Measurements from ENCODE around the gene NAA38. TPM values are rescaled to one million over a fixed set of nuclear protein-coding genes. Genes with fewer than 3 reads are reported as not detected.

NAA38 gene
- total and polyA plus RNA-seq, 2 experiments from 2014 or later, result 17.1 to 74.8 TPM

- peak overlapping the region; percentile 95 for H3K4me3 ChIP-seq
- H3K27ac ChIP-seq (ENCODE audit: low read depth), result no peak overlapping the region
- peaks cover 6% of the 10 kb centered on the region; the same call in 1 of the 2 replicates for H3K36me3 ChIP-seq (ENCODE audit: insufficient read depth)
- Mint-ChIP-seq H3K36me3 (ENCODE audit: low read depth) (peaks cover 2% of the 10 kb centered on the region; the same call in 1 of the 3 replicates), H3K27me3 (ENCODE audit: insufficient read depth, low read depth, poor library complexity) (peaks cover 70% of the 10 kb centered on the region), H3K9me3 (no peaks in the 10 kb centered on the region; the same call in 1 of the 3 replicates), H3K4me3 (peak overlapping the region; percentile 91), H3K27ac (peak overlapping the region; percentile 80; the same call in 1 of the 2 replicates), H3K4me1 (peaks cover 42% of the 10 kb centered on the region)
- H3K9me2 ChIP-seq (ENCODE audit: insufficient read depth), result no peaks in the 10 kb centered on the region
- ATAC-seq (peak; percentile 26), DNase-seq (ENCODE audit: low spot score) (peak; percentile 99)
- H3K27me3 ChIP-seq (ENCODE audit: insufficient read depth), result peaks cover 75% of the 10 kb centered on the region
- H3K79me2 ChIP-seq (replicated peaks; ENCODE audit: insufficient read depth), result no peaks in the 10 kb centered on the region
- H3K4me1 ChIP-seq (ENCODE audit: insufficient read depth), result peaks cover 27% of the 10 kb centered on the region
- peaks cover 13% of the 10 kb centered on the region for H4K20me1 ChIP-seq (replicated peaks; ENCODE audit: insufficient read depth)
- peak overlapping the region; percentile 88 for H2AFZ ChIP-seq
- peaks cover 30% of the 10 kb centered on the region for H3F3A ChIP-seq (replicated peaks; ENCODE audit: low read depth)
- peak overlapping the region; percentile 100 for H3K4me2 ChIP-seq
- TF ChIP-seq JUNB (IDR thresholded peaks at IDR 0.05; ENCODE audit: unreplicated experiment) (no peak), ZNF114 (CRISPR knock-in tag; IDR thresholded peaks at IDR 0.05) (no peak), CREB1 (CRISPR knock-in tag; IDR thresholded peaks at IDR 0.05; ENCODE audit: low read depth) (peak; percentile 90), EZH2 (IDR thresholded peaks at IDR 0.05; ENCODE audit: low read depth, unreplicated experiment) (no peak), STAT1 (IDR thresholded peaks at IDR 0.05; ENCODE audit: unreplicated experiment) (no peak), ETS1 (IDR thresholded peaks at IDR 0.05) (peak; percentile 62; the same call in 1 of the 2 replicates), ZNF331 (CRISPR knock-in tag; IDR thresholded peaks at IDR 0.05; ENCODE audit: low read depth) (no peak), POLR2AphosphoS5 (IDR thresholded peaks at IDR 0.05; ENCODE audit: low read depth) (no peak)
- TF ChIP-seq, protein P1, sequence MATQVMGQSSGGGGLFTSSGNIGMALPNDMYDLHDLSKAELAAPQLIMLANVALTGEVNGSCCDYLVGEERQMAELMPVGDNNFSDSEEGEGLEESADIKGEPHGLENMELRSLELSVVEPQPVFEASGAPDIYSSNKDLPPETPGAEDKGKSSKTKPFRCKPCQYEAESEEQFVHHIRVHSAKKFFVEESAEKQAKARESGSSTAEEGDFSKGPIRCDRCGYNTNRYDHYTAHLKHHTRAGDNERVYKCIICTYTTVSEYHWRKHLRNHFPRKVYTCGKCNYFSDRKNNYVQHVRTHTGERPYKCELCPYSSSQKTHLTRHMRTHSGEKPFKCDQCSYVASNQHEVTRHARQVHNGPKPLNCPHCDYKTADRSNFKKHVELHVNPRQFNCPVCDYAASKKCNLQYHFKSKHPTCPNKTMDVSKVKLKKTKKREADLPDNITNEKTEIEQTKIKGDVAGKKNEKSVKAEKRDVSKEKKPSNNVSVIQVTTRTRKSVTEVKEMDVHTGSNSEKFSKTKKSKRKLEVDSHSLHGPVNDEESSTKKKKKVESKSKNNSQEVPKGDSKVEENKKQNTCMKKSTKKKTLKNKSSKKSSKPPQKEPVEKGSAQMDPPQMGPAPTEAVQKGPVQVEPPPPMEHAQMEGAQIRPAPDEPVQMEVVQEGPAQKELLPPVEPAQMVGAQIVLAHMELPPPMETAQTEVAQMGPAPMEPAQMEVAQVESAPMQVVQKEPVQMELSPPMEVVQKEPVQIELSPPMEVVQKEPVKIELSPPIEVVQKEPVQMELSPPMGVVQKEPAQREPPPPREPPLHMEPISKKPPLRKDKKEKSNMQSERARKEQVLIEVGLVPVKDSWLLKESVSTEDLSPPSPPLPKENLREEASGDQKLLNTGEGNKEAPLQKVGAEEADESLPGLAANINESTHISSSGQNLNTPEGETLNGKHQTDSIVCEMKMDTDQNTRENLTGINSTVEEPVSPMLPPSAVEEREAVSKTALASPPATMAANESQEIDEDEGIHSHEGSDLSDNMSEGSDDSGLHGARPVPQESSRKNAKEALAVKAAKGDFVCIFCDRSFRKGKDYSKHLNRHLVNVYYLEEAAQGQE (IDR thresholded peaks at IDR 0.05; ENCODE audit: unreplicated experiment), result no peak
- TF ChIP-seq, protein P2, sequence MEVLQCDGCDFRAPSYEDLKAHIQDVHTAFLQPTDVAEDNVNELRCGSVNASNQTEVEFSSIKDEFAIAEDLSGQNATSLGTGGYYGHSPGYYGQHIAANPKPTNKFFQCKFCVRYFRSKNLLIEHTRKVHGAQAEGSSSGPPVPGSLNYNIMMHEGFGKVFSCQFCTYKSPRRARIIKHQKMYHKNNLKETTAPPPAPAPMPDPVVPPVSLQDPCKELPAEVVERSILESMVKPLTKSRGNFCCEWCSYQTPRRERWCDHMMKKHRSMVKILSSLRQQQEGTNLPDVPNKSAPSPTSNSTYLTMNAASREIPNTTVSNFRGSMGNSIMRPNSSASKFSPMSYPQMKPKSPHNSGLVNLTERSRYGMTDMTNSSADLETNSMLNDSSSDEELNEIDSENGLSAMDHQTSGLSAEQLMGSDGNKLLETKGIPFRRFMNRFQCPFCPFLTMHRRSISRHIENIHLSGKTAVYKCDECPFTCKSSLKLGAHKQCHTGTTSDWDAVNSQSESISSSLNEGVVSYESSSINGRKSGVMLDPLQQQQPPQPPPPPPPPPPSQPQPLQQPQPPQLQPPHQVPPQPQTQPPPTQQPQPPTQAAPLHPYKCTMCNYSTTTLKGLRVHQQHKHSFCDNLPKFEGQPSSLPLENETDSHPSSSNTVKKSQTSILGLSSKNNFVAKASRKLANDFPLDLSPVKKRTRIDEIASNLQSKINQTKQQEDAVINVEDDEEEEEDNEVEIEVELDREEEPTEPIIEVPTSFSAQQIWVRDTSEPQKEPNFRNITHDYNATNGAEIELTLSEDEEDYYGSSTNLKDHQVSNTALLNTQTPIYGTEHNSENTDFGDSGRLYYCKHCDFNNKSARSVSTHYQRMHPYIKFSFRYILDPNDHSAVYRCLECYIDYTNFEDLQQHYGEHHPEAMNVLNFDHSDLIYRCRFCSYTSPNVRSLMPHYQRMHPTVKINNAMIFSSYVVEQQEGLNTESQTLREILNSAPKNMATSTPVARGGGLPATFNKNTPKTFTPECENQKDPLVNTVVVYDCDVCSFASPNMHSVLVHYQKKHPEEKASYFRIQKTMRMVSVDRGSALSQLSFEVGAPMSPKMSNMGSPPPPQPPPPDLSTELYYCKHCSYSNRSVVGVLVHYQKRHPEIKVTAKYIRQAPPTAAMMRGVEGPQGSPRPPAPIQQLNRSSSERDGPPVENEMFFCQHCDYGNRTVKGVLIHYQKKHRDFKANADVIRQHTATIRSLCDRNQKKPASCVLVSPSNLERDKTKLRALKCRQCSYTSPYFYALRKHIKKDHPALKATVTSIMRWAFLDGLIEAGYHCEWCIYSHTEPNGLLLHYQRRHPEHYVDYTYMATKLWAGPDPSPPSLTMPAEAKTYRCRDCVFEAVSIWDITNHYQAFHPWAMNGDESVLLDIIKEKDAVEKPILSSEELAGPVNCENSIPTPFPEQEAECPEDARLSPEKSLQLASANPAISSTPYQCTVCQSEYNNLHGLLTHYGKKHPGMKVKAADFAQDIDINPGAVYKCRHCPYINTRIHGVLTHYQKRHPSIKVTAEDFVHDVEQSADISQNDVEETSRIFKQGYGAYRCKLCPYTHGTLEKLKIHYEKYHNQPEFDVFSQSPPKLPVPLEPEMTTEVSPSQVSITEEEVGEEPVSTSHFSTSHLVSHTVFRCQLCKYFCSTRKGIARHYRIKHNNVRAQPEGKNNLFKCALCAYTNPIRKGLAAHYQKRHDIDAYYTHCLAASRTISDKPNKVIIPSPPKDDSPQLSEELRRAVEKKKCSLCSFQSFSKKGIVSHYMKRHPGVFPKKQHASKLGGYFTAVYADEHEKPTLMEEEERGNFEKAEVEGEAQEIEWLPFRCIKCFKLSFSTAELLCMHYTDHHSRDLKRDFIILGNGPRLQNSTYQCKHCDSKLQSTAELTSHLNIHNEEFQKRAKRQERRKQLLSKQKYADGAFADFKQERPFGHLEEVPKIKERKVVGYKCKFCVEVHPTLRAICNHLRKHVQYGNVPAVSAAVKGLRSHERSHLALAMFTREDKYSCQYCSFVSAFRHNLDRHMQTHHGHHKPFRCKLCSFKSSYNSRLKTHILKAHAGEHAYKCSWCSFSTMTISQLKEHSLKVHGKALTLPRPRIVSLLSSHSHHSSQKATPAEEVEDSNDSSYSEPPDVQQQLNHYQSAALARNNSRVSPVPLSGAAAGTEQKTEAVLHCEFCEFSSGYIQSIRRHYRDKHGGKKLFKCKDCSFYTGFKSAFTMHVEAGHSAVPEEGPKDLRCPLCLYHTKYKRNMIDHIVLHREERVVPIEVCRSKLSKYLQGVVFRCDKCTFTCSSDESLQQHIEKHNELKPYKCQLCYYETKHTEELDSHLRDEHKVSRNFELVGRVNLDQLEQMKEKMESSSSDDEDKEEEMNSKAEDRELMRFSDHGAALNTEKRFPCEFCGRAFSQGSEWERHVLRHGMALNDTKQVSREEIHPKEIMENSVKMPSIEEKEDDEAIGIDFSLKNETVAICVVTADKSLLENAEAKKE (CRISPR knock-in tag; IDR thresholded peaks at IDR 0.05), result no peak
Measured at GRCh38 chr17:7836596-7837407, 20.6 kb downstream of the NAA38 start.
